NCI-H2029 (cell line): ENCODE measurements around the gene EFNA5.
"Not testable (repeated sequence)": the region's sequence is repeated elsewhere in the genome, so short reads cannot be mapped to it uniquely, and the experiment has no call there.

Source experiments
- DNase-seq: peaks from one replicate; lab custom pipeline; 2025; lab: John Stamatoyannopoulos, UW

Gene EFNA5

DNA sequence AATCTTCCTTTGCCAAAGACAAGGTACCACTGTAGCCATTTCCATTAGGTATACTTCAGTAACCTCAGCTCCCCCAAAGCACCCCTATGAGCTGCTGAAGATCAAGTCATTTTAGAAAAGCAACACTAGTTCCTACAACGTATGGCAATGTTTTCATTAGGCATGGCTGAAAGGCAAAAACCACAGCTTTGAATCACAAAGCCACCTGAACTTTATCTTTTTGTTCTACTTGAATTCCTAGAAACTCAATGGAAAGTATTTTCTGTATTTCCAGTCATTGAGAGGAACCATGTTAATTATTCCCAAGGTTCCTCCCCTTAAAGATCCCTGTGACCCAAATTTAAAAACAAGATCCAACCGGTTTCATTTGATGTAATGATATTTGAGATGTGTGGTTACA, 152.1 kb downstream of the EFNA5 start:
- no peak for DNase-seq

DNA sequence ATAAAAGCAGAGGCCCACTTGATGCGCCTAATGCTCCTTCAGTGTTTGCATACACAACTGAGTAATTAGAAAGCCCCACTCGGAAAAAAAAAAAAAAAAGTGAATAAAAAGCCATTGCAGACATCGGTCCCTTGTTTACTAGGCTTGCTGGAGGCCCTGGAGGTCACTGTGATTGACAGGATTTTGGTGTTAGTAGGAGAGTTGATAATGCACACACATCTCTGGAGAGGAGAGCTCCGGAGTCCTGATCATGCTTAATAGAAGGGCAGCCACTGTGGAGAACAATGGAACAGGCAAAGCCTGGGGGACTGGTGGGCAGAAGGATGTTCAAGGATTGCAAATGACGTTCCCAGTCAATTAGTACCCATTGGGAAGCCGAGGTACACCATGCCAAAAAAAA, 152.5 kb downstream of the EFNA5 start:
- DNase-seq = no peak

GRCh38 chr5:107517185-107518033, 153.3 kb downstream of the EFNA5 start:
- no peak for DNase-seq

DNA sequence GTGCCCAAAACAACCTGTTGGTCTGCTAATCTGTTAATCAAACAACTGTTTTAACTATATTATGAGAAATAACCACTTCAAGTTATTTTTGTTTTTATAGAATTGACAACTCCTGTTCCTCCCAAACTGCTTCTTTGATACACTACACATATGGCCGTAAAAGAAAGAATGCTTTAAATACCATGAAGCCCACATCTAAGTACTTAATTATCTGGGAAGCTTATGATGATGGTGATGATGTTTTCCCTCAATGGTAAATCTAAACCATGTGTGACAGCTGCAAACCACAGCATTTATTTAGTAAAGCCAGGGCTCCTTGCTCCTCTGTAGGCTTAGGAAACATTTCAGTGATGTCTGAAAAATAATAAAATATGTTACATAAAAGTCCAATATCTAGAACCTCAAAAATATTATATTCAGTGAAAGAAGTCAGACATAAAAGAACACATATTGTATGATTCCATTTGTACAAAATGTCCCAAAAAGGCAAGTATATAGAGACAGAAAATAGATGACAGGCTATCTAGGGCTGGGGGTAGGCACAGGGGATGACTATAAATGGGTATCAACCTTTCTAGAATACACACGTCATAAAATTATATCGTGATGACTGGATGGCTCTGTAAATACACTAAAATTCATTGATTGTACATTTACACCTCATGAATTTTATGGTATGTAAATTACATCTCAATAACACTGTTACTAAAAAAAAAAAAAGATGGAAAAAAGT, 154.1 kb downstream of the EFNA5 start:
- DNase-seq = no peak

- no peak for DNase-seq
These were observed 155.1 kb downstream of the EFNA5 start for GRCh38 chr5:107515521-107516080.

GRCh38 chr5:107514305-107514704, 156.4 kb downstream of the EFNA5 start:
- no peak for DNase-seq

GRCh38 chr5:107513337-107514085, 157.2 kb downstream of the EFNA5 start:
- DNase-seq = no peak

- DNase-seq = no peak
These were observed 158.7 kb downstream of the EFNA5 start for GRCh38 chr5:107512029-107512428.

DNA sequence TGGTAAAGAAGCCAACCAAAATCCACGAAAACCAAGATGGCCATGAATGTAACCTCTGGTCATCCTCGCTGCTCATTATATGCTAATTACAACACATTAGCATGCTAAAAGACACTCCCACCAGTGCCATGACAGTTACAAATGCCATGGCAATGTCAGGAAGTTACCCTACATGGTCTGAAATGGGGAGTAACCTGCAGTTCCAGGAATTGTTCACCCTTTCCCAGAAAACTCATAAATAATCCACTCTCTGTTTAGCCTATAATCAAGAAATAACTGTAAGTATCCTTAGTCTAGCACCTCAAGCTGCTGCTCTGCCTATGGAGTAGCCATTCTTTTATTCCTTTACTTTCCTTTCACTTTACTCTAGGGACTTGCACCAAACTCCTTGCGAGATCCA, 160.6 kb downstream of the EFNA5 start:
- DNase-seq = no peak

DNA sequence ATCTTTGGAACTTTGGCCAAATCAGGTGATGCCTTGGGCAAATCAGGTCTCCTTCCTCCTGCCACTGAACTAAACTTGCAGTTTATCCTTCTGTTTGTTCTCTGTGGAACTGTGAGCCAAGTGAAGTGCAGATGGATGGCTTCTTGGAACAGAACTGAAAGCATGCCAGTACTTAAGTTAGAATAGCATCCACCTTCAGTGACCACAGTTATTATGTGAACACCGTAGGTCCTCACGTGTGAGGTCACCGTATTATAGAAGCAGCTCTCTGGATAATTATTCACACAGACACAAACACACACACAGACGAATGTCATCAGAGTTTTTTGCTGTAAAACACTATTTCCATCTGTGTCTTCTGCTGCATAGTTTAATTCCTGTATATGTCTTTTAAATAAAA, 162.6 kb downstream of the EFNA5 start:
- no peak for DNase-seq

DNA sequence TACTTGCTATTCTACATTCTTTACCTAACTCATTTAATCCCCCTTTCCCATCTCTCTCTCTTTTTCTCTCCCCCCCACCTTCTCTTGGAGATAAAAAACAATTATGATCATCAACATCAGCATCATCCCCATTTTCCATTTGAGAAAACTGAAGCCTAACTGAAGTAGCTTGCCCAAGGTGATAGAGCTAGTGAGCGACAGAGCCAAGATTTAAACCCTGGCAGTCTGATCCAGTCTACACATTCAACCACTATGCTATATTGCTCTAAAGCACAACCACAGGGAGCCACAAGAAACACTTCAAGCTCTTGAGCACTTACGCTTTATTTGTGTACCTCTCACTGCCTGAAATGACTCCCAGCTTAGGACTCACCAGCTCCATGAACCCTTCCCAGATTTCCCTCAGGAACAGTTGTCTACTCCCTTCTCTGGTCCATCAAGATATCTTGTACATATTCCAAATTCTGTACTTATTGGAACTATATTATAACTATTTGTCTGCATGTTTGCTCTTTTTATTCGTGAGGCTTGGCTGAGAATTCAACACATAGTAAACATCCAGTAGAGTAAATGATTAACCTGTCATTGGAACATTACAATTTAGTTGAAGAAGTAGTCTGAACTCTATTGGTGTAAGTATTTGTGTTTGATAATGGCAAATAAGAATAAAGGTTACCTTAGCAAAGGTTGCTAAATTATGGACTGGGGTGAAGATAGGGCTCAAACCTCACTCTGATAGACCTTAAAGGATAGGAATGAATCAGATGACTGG, 164.8 kb downstream of the EFNA5 start:
- DNase-seq = peak; percentile 58

- DNase-seq = no peak
These were observed 166.3 kb downstream of the EFNA5 start for GRCh38 chr5:107504424-107504823.

GRCh38 chr5:107502676-107503060, 168.1 kb downstream of the EFNA5 start:
- DNase-seq = peak; percentile 40

GRCh38 chr5:107501965-107502675, 168.6 kb downstream of the EFNA5 start:
- DNase-seq = no peak

DNA sequence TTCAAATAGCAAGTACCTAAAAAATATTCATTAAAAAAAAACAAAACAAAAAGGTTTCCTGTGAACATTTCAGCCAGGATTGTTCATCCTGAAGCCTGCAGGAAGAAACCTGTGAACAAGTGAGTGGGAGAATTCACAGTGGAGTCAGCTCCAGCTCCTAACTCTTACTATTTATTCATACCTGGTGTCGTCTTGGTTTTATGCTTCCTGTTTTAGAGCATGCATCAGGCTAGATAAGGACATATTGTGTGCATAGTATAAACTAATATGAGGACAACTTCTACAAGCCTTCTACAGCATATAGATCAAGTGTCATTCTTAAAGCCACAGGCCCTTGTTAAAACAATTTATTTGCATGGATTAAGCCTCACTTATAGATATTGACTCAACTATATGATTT, 169.9 kb downstream of the EFNA5 start:
- no peak for DNase-seq

DNA sequence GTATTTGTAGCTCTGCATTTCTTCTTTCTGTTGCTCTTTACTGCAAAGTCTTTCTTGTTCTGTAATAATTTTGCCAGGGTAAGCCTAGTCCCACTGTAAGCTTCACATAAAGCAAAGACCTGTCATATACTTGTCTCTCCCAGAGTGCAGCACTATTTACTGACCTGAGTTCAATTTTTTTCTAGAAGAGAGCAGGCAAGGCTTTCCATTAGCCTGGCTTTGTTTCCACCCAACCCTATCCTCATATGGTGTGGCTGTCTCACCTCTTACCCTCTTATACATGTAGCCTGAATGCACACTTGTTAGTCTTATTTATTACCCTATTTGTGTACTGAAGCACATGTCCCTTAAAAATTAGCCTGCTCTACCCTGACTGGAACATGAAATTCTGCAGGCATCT, 170.4 kb downstream of the EFNA5 start:
- no peak for DNase-seq

DNA sequence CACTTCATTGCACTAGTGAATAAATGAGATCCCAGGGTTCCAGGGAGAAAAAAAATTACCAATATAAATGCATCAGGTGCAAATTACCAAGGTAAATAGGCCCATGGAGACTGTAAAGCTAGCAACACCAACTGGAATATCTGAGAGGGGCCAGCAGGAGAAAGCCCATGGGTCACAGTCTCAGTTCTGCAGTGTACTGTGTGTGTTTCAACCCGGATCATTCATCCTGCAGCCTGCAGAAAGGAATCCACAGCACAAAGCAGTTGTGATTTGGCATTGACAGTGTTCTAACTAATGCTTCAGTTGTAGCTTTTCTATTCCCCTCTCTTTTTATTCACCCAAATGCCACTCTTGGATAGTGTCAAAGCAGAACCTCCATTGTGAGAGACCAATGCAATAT, 171.0 kb downstream of the EFNA5 start:
- no peak for DNase-seq

DNA sequence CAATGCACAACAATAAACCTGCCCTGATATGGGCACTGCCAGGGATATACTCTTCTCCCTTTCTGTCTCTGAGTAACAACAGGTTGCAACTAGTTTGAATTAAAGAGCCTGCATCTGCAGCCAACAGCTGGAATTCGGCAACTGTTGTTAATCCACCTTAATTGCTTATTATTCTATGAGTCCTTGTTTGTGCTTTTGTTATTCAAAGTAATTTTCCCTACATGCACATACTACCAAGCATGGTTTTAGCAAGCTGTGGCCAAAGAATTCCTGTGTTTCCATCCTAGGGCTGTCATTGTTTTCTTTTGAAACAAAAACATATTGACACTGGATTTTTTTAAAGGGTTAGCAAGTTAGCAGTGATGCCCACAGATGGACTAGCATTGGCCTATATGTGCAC, 171.5 kb downstream of the EFNA5 start:
- no peak for DNase-seq

GRCh38 chr5:107496466-107496865, 174.3 kb downstream of the EFNA5 start:
- DNase-seq = no peak

DNA sequence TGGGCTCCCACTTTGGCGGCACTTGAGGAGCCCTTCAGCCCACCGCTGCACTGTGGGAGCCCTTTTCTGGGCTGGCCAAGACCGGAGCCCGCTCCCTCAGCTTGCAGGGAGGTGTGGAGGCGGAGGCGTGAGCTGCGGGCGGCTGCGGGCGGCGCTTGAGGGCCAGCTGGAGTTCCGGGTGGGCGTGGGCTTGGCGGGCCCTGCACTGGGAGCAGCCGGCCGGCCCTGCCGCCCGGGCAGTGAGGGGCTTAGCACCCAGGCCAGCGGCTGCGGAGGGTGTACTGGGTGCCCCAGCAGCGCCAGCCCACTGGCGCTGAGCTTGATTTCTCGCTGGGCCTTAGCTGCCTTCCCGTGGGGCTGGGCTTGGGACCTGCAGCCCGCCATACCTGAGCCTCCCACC, 176.6 kb downstream of the EFNA5 start:
- DNase-seq = not testable (repeated sequence)

GRCh38 chr5:107487056-107487542, 183.6 kb downstream of the EFNA5 start:
- DNase-seq = no peak
